CD4-positive, alpha-beta T cell treated with Interleukin-10 for 1 hour (primary cell): ENCODE results near the gene H1-8.

ENCODE experiments used
- DNase-seq: peaks from one replicate; pipeline ENCODE4 v3.0.0-alpha.2; 2020

Gene H1-8

GRCh38 chr3:129595544-129596193 is 52.7 kb downstream of the H1-8 start:
- DNase-seq = no peak

GRCh38 chr3:129596194-129597086 is 53.5 kb downstream of the H1-8 start:
- DNase-seq = no peak

- no peak for DNase-seq
These were observed 54.4 kb downstream of the H1-8 start for GRCh38 chr3:129597087-129597999.

GRCh38 chr3:129598000-129598381 is 55.0 kb downstream of the H1-8 start:
- DNase-seq = no peak

- DNase-seq = no peak
These were observed 55.5 kb downstream of the H1-8 start for GRCh38 chr3:129598484-129598883.

GRCh38 chr3:129599073-129599472 is 56.1 kb downstream of the H1-8 start:
- DNase-seq = no peak

GRCh38 chr3:129599607-129600006 is 56.6 kb downstream of the H1-8 start:
- no peak for DNase-seq

GRCh38 chr3:129600348-129600747 is 57.4 kb downstream of the H1-8 start:
- no peak for DNase-seq
